H1 (cell line): ENCODE measurements around the gene CAMK1G. TPM values are rescaled to one million over a fixed set of nuclear protein-coding genes. Genes with fewer than 3 reads are reported as not detected.

ENCODE experiments used
- ATF3 ChIP-seq: IDR thresholded peaks from 2 replicates; pipeline ENCODE4 v1.6.1; 2011; ENCODE audit warnings: low read depth, mild to moderate bottlenecking, low read length; ENCODE audit not compliant: insufficient read depth
- NANOG ChIP-seq: IDR thresholded peaks from 2 replicates; pipeline ENCODE4 v1.6.1; 2011; ENCODE audit warnings: low read length, low read depth, mild to moderate bottlenecking, inconsistent platforms; ENCODE audit not compliant: insufficient read depth, poor library complexity, severe bottlenecking
- POU5F1 ChIP-seq: IDR thresholded peaks from 2 replicates; pipeline ENCODE4 v1.6.1; 2011; ENCODE audit warnings: low read depth, mild to moderate bottlenecking, low read length, moderate library complexity
- SP1 ChIP-seq: IDR thresholded peaks from 2 replicates; pipeline ENCODE4 v1.6.1; 2011; ENCODE audit warnings: low read depth, low read length
- polyA plus RNA-seq, 7 experiments: library from polyadenylated mRNA; depleted of rRNA in 3 of 7; stranded (reverse) in 5 of 7; unstranded in 2 of 7; fragments of >200 nt in 5 of 7; fragments of 200-250 nt in 2 of 7; gene quantifications; 1 replicate in 5 of 7; 2 replicates in 1 of 7; 4 replicates in 1 of 7; pipeline versions ENCODE4 v1.2.1 to v1.2.3, GENCODE V29; 2011 to 2013; ENCODE audit warnings: missing spikeins in 2 of 7, mixed read lengths in 2 of 7
- total RNA-seq: library from RNA; stranded (reverse); fragmentation: NEBNext Ultra II Directional; extraction: Animal tissue kit (Norgen Biotek cat#: 25700); gene quantifications from 2 replicates; pipeline ENCODE4 v1.2.1, GENCODE V29; 2021

The CAMK1G gene
- total and polyA plus RNA-seq, 2 of the 8 experiments (the other 6 are each of a cell fraction or from before 2014, with no cell fraction given), result 1.00 to 1.0 TPM

DNA sequence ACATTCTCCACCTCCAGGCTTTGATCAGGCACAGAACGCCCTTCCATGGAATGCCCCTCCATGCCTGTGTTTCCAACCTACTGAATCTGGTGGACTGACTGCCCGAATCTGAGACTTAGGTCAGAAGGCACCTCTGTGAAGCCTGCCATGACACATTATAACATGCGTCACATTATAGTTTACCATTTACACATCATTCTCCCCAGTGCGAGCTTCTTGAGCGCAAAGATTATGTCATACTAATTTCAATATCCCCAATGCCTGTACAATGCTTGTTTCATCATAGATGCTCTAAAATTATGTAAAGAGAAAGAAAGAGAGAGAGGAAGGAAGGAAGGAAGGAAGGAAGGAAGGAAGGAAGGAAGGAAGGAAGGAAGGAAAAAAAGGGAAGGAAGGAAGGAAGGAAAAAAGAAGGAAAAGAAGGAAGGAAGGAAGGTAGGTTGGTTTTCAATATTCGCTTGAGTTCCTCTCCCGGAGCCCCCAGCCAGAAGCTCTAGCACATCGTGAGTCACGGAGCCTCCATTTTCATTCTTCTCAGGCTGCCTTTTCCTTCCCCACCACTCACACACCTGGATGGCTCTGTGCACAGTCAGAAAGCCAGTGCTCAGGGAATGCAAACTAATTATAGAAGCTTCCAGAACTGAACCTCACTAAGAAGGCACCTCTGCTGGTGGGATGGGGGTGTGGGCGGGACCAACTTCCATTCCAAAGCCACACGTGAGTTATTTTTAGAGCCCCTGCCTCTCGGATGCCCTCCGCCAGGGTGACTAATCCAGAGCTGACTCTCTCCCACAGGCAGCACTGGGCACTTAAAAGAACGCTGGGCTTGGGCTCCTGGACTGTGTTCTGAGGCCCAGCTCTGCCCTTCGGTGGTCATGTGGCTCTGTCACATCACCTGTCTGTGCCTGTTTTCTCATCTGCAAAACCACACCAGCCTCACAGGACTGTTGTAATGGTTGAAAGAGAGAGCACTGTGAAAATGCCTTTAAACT lies 41.3 kb downstream of the CAMK1G start (continued):
- TF ChIP-seq POU5F1 (no peak), SP1 (no peak), NANOG (no peak), ATF3 (no peak)
- TF ChIP-seq, all 59 proteins: peak for 0
